Measurements from ENCODE around the gene ZNF331.

ZNF331 gene

GRCh38 chr19:53597023-53597422, 59.1 kb downstream of the ZNF331 start:
- TF ChIP-seq EZH2phosphoT487 (IDR thresholded peaks at IDR 0.05; ENCODE audit: low read depth) = no peak
- no peak for TF ChIP-seq CTCF (IDR thresholded peaks at IDR 0.05; ENCODE audit: low read depth, low read length)
- H3K79me2 ChIP-seq (ENCODE audit: low read length) = no peaks in the 10 kb centered on the region
- no peak overlapping the region for H3K27ac ChIP-seq (ENCODE audit: low read length)
- no peak overlapping the region for H3K9ac ChIP-seq (ENCODE audit: low read length)
- H3K4me1 ChIP-seq (ENCODE audit: low read length) = no peaks in the 10 kb centered on the region
- no peak overlapping the region for H3K4me3 ChIP-seq (ENCODE audit: low read length)
- no peaks in the 10 kb centered on the region for H3K36me3 ChIP-seq (replicated peaks; ENCODE audit: low read depth, low read length)
- no peaks in the 10 kb centered on the region for H4K20me1 ChIP-seq (ENCODE audit: insufficient read depth, low read length)
- no peak overlapping the region for H2AFZ ChIP-seq (ENCODE audit: low read depth, low read length)
- H3K9me3 ChIP-seq (ENCODE audit: insufficient read depth, low read length) = peaks cover 11% of the 10 kb centered on the region; the same call in 1 of the 2 replicates
- H3K4me2 ChIP-seq (ENCODE audit: low read length) = no peak overlapping the region
- H3K27me3 ChIP-seq (ENCODE audit: low read depth, low read length) = no peaks in the 10 kb centered on the region

- peaks cover 11% of the 10 kb centered on the region; the same call in 1 of the 2 replicates for H3K9me3 ChIP-seq (ENCODE audit: insufficient read depth, low read length)
- no peaks in the 10 kb centered on the region for H3K27me3 ChIP-seq (ENCODE audit: low read depth, low read length)
- H3K4me1 ChIP-seq (ENCODE audit: low read length) = no peaks in the 10 kb centered on the region
- no peak overlapping the region for H3K27ac ChIP-seq (ENCODE audit: low read length)
- H3K4me3 ChIP-seq (ENCODE audit: low read length) = no peak overlapping the region
- no peak overlapping the region for H2AFZ ChIP-seq (ENCODE audit: low read depth, low read length)
- no peaks in the 10 kb centered on the region for H3K36me3 ChIP-seq (replicated peaks; ENCODE audit: low read depth, low read length)
- no peaks in the 10 kb centered on the region for H3K79me2 ChIP-seq (ENCODE audit: low read length)
- no peak overlapping the region for H3K9ac ChIP-seq (ENCODE audit: low read length)
- no peaks in the 10 kb centered on the region for H4K20me1 ChIP-seq (ENCODE audit: insufficient read depth, low read length)
- TF ChIP-seq EZH2phosphoT487 (IDR thresholded peaks at IDR 0.05; ENCODE audit: low read depth) (no peak), CTCF (IDR thresholded peaks at IDR 0.05; ENCODE audit: low read depth, low read length) (no peak)
- H3K4me2 ChIP-seq (ENCODE audit: low read length) = no peak overlapping the region
Measured at GRCh38 chr19:53598361-53598760, 60.4 kb downstream of the ZNF331 start.

- Histone ChIP-seq H3K4me3 (ENCODE audit: low read length) (no peak overlapping the region), H3K4me1 (ENCODE audit: low read length) (no peaks in the 10 kb centered on the region), H3K27ac (ENCODE audit: low read length) (no peak overlapping the region), H3K9ac (ENCODE audit: low read length) (no peak overlapping the region), H3K9me3 (ENCODE audit: insufficient read depth, low read length) (peaks cover 7% of the 10 kb centered on the region), H2AFZ (ENCODE audit: low read depth, low read length) (no peak overlapping the region), H4K20me1 (ENCODE audit: insufficient read depth, low read length) (no peaks in the 10 kb centered on the region), H3K79me2 (ENCODE audit: low read length) (no peaks in the 10 kb centered on the region), H3K27me3 (ENCODE audit: low read depth, low read length) (no peaks in the 10 kb centered on the region), H3K36me3 (replicated peaks; ENCODE audit: low read depth, low read length) (no peaks in the 10 kb centered on the region), H3K4me2 (ENCODE audit: low read length) (no peak overlapping the region)
- no peak for TF ChIP-seq CTCF (IDR thresholded peaks at IDR 0.05; ENCODE audit: low read depth, low read length)
Measured at GRCh38 chr19:53600217-53600616, 62.3 kb downstream of the ZNF331 start.

GRCh38 chr19:53606031-53606430, 68.1 kb downstream of the ZNF331 start:
- TF ChIP-seq EZH2phosphoT487 (IDR thresholded peaks at IDR 0.05; ENCODE audit: low read depth) (no peak), CTCF (IDR thresholded peaks at IDR 0.05; ENCODE audit: low read depth, low read length) (no peak)
- H3K36me3 ChIP-seq (replicated peaks; ENCODE audit: low read depth, low read length) = no peaks in the 10 kb centered on the region
- H4K20me1 ChIP-seq (ENCODE audit: insufficient read depth, low read length) = no peaks in the 10 kb centered on the region
- no peak overlapping the region for H3K9ac ChIP-seq (ENCODE audit: low read length)
- H3K27me3 ChIP-seq (ENCODE audit: low read depth, low read length) = no peaks in the 10 kb centered on the region
- no peaks in the 10 kb centered on the region for H3K79me2 ChIP-seq (ENCODE audit: low read length)
- H3K27ac ChIP-seq (ENCODE audit: low read length) = no peak overlapping the region
- no peaks in the 10 kb centered on the region for H3K4me1 ChIP-seq (ENCODE audit: low read length)
- H3K4me3 ChIP-seq (ENCODE audit: low read length) = no peak overlapping the region
- no peak overlapping the region for H3K4me2 ChIP-seq (ENCODE audit: low read length)
- H2AFZ ChIP-seq (ENCODE audit: low read depth, low read length) = no peak overlapping the region
- H3K9me3 ChIP-seq (ENCODE audit: insufficient read depth, low read length) = peaks cover 3% of the 10 kb centered on the region
